ENCODE data around the gene IDE. TPM values are rescaled to one million over a fixed set of nuclear protein-coding genes. Genes with fewer than 3 reads are reported as not detected.

The IDE gene
- total RNA-seq, 1 experiment from 2014 or later: 30.6 TPM

DNA sequence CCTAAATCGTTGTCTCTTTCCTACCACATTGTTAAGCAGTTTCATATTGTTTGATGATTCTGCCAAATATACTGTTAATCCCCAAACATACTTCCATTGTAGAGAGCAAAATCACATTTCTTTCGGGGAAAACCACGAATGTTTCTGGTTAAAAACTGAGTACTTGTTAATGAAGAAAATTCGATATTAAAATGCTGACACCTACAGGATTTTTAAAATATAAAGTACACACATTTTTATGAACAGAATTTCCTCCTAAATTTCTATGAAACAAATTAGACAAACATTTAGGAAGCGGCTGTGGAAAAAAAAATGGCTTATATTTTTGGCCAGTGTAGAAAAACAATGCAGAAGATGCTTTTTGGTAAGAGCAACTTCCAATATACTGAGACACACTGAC is 68.8 kb downstream of the IDE start:
- H3K27ac Mint-ChIP-seq (ENCODE audit: unreplicated experiment): no peak overlapping the region
- peaks cover 9% of the 10 kb centered on the region for H3K36me3 Mint-ChIP-seq (ENCODE audit: insufficient read depth, unreplicated experiment)
- TF ChIP-seq, protein P1, sequence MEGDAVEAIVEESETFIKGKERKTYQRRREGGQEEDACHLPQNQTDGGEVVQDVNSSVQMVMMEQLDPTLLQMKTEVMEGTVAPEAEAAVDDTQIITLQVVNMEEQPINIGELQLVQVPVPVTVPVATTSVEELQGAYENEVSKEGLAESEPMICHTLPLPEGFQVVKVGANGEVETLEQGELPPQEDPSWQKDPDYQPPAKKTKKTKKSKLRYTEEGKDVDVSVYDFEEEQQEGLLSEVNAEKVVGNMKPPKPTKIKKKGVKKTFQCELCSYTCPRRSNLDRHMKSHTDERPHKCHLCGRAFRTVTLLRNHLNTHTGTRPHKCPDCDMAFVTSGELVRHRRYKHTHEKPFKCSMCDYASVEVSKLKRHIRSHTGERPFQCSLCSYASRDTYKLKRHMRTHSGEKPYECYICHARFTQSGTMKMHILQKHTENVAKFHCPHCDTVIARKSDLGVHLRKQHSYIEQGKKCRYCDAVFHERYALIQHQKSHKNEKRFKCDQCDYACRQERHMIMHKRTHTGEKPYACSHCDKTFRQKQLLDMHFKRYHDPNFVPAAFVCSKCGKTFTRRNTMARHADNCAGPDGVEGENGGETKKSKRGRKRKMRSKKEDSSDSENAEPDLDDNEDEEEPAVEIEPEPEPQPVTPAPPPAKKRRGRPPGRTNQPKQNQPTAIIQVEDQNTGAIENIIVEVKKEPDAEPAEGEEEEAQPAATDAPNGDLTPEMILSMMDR (IDR thresholded peaks at IDR 0.05; ENCODE audit: unreplicated experiment): no peak
- no peak for DNase-seq
- H3K27me3 Mint-ChIP-seq (ENCODE audit: unreplicated experiment): no peaks in the 10 kb centered on the region
- H3K9me3 Mint-ChIP-seq (ENCODE audit: low read depth, unreplicated experiment): no peaks in the 10 kb centered on the region
- no peaks in the 10 kb centered on the region for H3K4me1 Mint-ChIP-seq (ENCODE audit: low read depth, unreplicated experiment)
- CTCF ChIA-PET: no interaction called here
- intact Hi-C loops (cut with micrococcal nuclease; ENCODE audit: unreplicated experiment): no loop called here
- no peak overlapping the region for H3K4me3 Mint-ChIP-seq (ENCODE audit: low read depth, unreplicated experiment)
- no TSS peak for BruUV-seq (replicated peaks)

DNA sequence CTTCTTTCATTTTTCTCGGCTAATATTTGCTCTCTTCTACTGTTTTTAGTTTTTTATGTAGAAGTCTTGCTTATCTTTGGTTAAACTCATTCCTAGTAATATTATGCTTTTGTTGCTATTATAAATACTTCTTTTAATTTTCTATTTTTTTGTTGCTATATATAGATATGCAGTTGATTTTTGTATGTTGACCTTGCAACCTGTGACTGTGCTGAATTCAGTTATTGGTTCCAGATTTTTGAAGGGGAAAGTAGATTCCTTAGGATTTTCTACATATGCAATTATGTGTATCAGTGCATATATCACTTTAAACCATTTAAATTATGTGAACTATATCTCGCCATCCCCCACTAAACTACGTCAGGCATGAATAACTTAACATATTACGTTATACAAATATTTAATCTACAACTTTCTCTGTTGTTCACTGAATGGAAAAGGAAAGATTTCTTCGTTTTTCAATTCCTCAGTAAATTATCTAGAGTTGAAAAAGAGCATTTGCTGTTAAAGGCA is 71.5 kb downstream of the IDE start:
- CTCF ChIA-PET: no interaction called here
- Mint-ChIP-seq H3K4me3 (ENCODE audit: low read depth, unreplicated experiment) (no peak overlapping the region), H3K9me3 (ENCODE audit: low read depth, unreplicated experiment) (no peaks in the 10 kb centered on the region), H3K4me1 (ENCODE audit: low read depth, unreplicated experiment) (no peaks in the 10 kb centered on the region), H3K36me3 (ENCODE audit: insufficient read depth, unreplicated experiment) (no peaks in the 10 kb centered on the region), H3K27ac (ENCODE audit: unreplicated experiment) (no peak overlapping the region), H3K27me3 (ENCODE audit: unreplicated experiment) (no peaks in the 10 kb centered on the region)
- BruUV-seq (replicated peaks): no TSS peak
- intact Hi-C loops (cut with micrococcal nuclease; ENCODE audit: unreplicated experiment): no loop called here
- DNase-seq: no peak
- TF ChIP-seq, protein P1 (IDR thresholded peaks at IDR 0.05; ENCODE audit: unreplicated experiment): no peak

GRCh38 chr10:92493362-92493761 is 80.5 kb downstream of the IDE start:
- CTCF ChIA-PET: interaction anchor here (0.5 to 0.6 kb wide), 2 partner anchors 8 to 311 kb away, joined by 3 to 4 read pairs; no protein-coding TSS in a partner anchor

DNA sequence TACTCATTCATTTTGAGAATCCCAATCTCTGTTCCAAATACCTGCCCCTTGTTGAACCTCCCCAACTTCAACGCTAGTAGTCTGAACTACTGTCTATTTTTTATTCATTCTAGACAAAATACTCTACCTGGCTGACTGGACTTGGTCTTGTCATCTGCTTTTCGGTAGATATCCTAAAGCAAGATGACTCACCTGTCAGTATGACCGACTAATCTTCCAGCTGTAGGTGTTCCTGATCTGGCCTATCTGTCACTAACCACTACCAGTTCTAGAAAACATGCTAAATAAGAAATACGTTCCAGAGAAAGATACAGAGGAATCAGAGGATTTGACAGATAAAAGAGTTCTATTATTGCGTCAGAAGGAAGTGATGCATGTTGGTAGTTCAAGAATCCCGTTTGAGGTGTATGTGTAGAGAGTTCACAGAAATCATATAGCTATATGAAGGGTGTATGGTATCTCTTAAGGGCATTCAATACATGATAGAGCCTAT is 81.1 kb downstream of the IDE start:
- TF ChIP-seq, protein P1 (IDR thresholded peaks at IDR 0.05; ENCODE audit: unreplicated experiment): no peak
- no peaks in the 10 kb centered on the region for H3K9me3 Mint-ChIP-seq (ENCODE audit: low read depth, unreplicated experiment)
- H3K27ac Mint-ChIP-seq (ENCODE audit: unreplicated experiment): no peak overlapping the region
- no peaks in the 10 kb centered on the region for H3K4me1 Mint-ChIP-seq (ENCODE audit: low read depth, unreplicated experiment)
- H3K27me3 Mint-ChIP-seq (ENCODE audit: unreplicated experiment): no peaks in the 10 kb centered on the region
- intact Hi-C loops (cut with micrococcal nuclease; ENCODE audit: unreplicated experiment): no loop called here
- CTCF ChIA-PET: interaction anchor here (0.5 to 0.6 kb wide), 3 partner anchors 8 to 311 kb away, joined by 3 to 4 read pairs (median 3); no protein-coding TSS in a partner anchor
- no TSS peak for BruUV-seq (replicated peaks)
- peaks cover 9% of the 10 kb centered on the region for H3K36me3 Mint-ChIP-seq (ENCODE audit: insufficient read depth, unreplicated experiment)
- H3K4me3 Mint-ChIP-seq (ENCODE audit: low read depth, unreplicated experiment): no peak overlapping the region
- DNase-seq: no peak

More at GRCh38 chr10:92493362-92493761, 80.5 kb downstream of the IDE start:
- no peaks in the 10 kb centered on the region for H3K4me1 Mint-ChIP-seq (ENCODE audit: low read depth, unreplicated experiment)
- H3K27me3 Mint-ChIP-seq (ENCODE audit: unreplicated experiment): no peaks in the 10 kb centered on the region
- no peak overlapping the region for H3K27ac Mint-ChIP-seq (ENCODE audit: unreplicated experiment)
- peaks cover 5% of the 10 kb centered on the region for H3K36me3 Mint-ChIP-seq (ENCODE audit: insufficient read depth, unreplicated experiment)
- intact Hi-C loops (cut with micrococcal nuclease; ENCODE audit: unreplicated experiment): no loop called here
- no peaks in the 10 kb centered on the region for H3K9me3 Mint-ChIP-seq (ENCODE audit: low read depth, unreplicated experiment)
- TF ChIP-seq, protein P1 (IDR thresholded peaks at IDR 0.05; ENCODE audit: unreplicated experiment): no peak
- BruUV-seq (replicated peaks): no TSS peak
- DNase-seq: no peak
- H3K4me3 Mint-ChIP-seq (ENCODE audit: low read depth, unreplicated experiment): no peak overlapping the region
